Measurements from ENCODE around the gene KISS1. TPM values are rescaled to one million over a fixed set of nuclear protein-coding genes. Genes with fewer than 3 reads are reported as not detected.

The KISS1 gene
- total and polyA plus RNA-seq, 12 donors, result not detected

DNA sequence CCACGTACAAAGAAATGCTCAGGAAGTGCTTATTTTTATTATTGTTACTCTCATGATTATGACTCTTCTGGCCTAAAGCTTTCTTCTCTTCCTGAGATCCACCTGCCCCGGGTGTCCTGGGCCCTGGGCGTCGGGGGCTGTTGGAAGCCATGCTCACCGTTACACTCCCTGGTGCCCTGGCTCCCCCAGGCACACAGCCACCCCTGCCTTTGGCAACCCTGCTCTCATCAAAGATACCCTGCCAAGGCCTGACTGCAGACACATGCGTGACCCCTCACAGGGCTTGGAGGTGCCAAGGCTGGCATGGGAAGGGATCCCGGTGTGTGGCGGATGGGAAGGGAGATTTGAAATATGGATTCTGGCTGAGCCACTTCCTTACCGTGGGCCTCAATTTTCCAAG lies 3.3 kb upstream of the KISS1 start:
- peak in 1 of 2 donors; percentile 27 for DNase-seq
- Histone ChIP-seq H3K4me3 (no peak overlapping the region), H3K36me3 (no peaks in the 10 kb centered on the region), H3K27me3 (peaks cover 0 to 19% (median 11%) of the 10 kb centered on the region in 7 donors), H3K4me1 (peaks cover 0 to 19% (median 8%) of the 10 kb centered on the region in 9 donors), H3K9me3 (no peaks in the 10 kb centered on the region), H3K27ac (peak overlapping the region in 2 of 10 donors; percentile 20 to 33)
- TF ChIP-seq, protein P1, sequence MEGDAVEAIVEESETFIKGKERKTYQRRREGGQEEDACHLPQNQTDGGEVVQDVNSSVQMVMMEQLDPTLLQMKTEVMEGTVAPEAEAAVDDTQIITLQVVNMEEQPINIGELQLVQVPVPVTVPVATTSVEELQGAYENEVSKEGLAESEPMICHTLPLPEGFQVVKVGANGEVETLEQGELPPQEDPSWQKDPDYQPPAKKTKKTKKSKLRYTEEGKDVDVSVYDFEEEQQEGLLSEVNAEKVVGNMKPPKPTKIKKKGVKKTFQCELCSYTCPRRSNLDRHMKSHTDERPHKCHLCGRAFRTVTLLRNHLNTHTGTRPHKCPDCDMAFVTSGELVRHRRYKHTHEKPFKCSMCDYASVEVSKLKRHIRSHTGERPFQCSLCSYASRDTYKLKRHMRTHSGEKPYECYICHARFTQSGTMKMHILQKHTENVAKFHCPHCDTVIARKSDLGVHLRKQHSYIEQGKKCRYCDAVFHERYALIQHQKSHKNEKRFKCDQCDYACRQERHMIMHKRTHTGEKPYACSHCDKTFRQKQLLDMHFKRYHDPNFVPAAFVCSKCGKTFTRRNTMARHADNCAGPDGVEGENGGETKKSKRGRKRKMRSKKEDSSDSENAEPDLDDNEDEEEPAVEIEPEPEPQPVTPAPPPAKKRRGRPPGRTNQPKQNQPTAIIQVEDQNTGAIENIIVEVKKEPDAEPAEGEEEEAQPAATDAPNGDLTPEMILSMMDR (IDR thresholded peaks at IDR 0.05), result no peak
- 62 to 69% methylated on average over 9 of the region's 9 CpGs for WGBS, 2 donors
- intact Hi-C loops (cut with DNase I), result loop anchor here in 1 of 10 donors (5.0 kb wide), 1 partner anchor 37 kb away; no protein-coding TSS in a partner anchor
- ATAC-seq, result peak in 7 of 8 donors; percentile 48 to 68 (median 57)

DNA sequence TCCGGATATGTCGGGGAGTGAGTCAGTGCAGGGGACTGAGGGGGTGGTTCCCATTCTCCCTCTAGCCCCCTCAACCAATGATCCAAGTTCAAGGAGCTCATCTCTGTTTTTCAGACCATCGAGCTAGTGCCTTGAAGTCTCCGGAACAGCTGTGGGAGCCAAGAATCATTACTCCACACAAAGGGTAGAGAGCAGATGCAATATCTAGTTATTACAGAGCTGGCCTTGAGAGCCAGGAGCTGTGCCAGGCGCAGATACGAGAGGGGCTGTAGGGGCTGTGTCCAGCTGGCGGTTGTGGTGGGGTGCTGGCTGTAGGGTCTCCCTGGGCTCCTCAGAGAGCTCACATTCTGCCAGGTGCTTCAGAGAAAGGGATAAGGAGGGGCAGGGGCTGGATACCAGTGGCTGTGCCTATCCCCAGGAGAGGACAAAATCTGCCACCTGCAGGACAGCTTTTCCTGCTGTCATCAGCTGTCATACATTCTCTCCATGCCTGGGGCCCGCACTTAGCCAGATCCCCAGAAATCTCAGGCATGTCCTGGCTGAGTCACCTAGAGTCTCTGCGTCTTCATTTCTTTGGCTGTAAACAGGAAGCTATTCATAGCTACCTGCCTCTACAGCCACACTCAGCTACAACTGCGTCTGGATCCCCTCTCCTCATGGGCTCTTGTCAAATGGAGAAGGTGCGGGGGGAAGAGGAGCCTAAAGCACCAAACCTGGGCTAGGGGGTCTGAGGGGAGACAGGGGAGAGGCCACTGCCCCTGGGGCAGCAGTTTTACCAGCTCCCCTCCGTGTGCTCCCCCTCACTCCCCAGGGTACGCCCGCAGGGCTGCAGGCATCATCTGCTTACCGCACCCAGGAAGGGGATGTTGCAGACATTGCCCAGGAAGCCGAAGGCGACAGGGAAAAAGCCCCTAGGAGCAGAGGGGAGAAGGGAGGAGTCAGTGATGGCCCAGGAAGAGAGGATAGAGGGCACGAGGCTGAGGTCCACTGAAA lies 2.4 kb upstream of the KISS1 start:
- WGBS, 2 donors, result 45 to 46% methylated on average over 18 of the region's 18 CpGs
- DNase-seq, result no peak
- H3K4me3 ChIP-seq, result no peak overlapping the region
- H3K27ac ChIP-seq, result peak overlapping the region in 3 of 10 donors; percentile 20 to 42 (median 33)
- no peaks in the 10 kb centered on the region for H3K9me3 ChIP-seq
- peak; percentile 29 to 89 (median 74) for ATAC-seq
- peaks cover 0 to 19% (median 8%) of the 10 kb centered on the region in 9 donors for H3K4me1 ChIP-seq
- no peaks in the 10 kb centered on the region for H3K36me3 ChIP-seq
- intact Hi-C loops (cut with DNase I), result loop anchor here in 1 of 10 donors (5.0 kb wide), 1 partner anchor 36 kb away; no protein-coding TSS in a partner anchor
- TF ChIP-seq, protein P1 (IDR thresholded peaks at IDR 0.05), result peak in 3 of 9 donors; percentile 16 to 31 (median 28)
- H3K27me3 ChIP-seq, result peaks cover 0 to 19% (median 12%) of the 10 kb centered on the region in 7 donors

DNA sequence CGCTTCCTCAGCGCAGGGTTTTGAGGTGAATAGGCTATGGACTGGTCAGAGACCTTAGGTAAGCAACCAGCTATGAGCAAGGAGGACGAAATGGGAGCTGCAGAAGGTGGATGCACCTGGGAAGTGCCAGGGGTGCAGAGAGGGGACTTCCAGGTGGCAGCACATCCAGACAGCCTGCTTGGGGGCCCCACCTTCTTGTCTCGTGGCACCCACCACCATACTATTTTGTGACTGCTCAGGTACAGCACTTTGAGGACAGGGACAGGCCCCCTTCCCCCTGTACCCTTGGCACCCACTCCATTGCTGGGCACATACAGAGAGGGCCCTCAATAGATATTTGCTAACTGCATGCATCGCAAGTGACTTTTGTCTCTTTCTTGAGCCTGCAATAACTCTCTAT lies 777 bp upstream of the KISS1 start:
- H3K27ac ChIP-seq, result no peak overlapping the region
- H3K27me3 ChIP-seq, result peaks cover 0 to 30% (median 14%) of the 10 kb centered on the region in 7 donors
- H3K4me3 ChIP-seq, result no peak overlapping the region
- intact Hi-C loops (cut with DNase I), result loop anchor here in 1 of 10 donors (5.0 kb wide), 1 partner anchor 35 kb away; no protein-coding TSS in a partner anchor
- H3K9me3 ChIP-seq, result no peaks in the 10 kb centered on the region
- H3K36me3 ChIP-seq, result no peaks in the 10 kb centered on the region
- H3K4me1 ChIP-seq, result peaks cover 0 to 19% (median 8%) of the 10 kb centered on the region in 9 donors
- ATAC-seq (no peak), DNase-seq (no peak)
- TF ChIP-seq, protein P1 (IDR thresholded peaks at IDR 0.05), result no peak
- 87 to 90% methylated on average over 5 of the region's 5 CpGs for WGBS, 2 donors

DNA sequence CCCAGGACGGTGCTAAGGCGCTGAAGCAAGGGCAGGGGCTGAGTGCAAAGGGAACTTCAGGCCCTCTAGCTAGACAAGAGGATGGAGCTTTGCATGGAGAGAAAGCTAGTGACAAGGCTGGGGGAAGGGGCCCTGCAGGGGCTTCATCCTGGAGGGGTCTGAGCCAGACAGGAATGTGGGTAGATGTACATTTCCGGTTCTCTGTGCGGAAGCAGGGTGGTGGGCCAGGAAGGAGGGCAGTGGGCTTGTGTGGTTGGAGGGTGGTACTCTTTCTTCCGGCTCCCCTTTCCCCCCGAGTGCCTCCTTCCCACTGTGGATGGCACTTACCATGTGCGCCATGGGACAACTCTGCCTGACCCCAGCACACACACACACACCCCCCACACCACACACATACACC lies 1.5 kb downstream of the KISS1 start:
- no peak for DNase-seq
- TF ChIP-seq, protein P1 (IDR thresholded peaks at IDR 0.05), result no peak
- ATAC-seq, result no peak
- Histone ChIP-seq H3K4me3 (no peak overlapping the region), H3K27me3 (peaks cover 0 to 52% (median 15%) of the 10 kb centered on the region in 7 donors), H3K9me3 (no peaks in the 10 kb centered on the region), H3K27ac (no peak overlapping the region), H3K4me1 (peaks cover 0 to 21% (median 10%) of the 10 kb centered on the region in 9 donors), H3K36me3 (no peaks in the 10 kb centered on the region)
- WGBS, 2 donors, result 70 to 78% methylated on average over 7 of the region's 7 CpGs
- intact Hi-C loops (cut with DNase I), result loop anchor here in 1 of 10 donors (5.0 kb wide), 1 partner anchor 32 kb away; no protein-coding TSS in a partner anchor
